ENCODE results near the gene JPH4.

GRCh38 chr14:23546450-23547035, 32.0 kb downstream of the JPH4 start:
- TF ChIP-seq CTCF (IDR thresholded peaks at IDR 0.05) = no peak
- TF ChIP-seq ZFX (IDR thresholded peaks at IDR 0.05; ENCODE audit: borderline replicate concordance) = no peak
